Dedifferentiated amniotic fluid mesenchymal stem cell (primary cell): ENCODE results near the gene RETREG2.

ENCODE experiments used
- DNase-seq: peaks from one replicate; pipeline ENCODE4 v3.0.0-alpha.2; 2016; ENCODE audit errors: extremely low spot score

The RETREG2 gene

DNA sequence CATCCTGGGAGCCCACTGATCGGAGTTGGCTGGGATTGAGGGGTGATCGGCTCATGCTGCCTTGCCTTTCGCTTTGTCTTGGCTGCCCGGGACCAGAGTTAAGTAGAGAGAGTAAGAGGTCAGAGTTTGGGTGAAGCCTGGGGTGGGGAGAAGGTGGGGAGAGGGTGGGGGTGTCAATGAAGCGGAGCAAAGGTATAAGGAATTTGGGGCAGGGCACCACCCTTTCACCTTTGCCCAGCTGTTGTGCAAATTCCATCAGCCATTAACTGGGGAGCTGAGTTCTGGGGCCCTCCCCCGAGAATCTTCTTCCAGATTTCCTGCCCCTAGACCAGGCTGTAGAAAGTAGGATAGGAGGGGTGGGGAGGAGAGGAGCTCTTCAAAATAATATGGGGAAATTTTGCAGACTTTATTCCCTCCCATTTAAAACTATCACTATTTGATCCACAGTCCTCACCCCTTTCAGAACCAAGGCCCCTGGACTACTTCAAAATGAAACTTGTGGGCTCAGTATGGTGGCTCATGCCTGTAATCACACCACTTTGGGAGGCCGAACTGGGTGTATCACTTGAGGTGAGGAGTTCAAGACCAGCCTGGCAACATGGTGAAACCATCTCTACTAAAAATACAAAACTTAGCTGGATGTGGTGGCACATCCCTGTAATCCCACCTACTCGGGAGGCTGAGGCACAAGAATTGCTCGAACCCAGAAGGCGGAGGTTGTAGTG is 8.0 kb upstream of the RETREG2 start, which contains the start of gene SLC23A3:
SLC23A3 (minus strand) TSS at position 100 of the 725 bp plus-strand sequence; CDS start at position 55, 45 bp downstream.
- no peak for DNase-seq

DNA sequence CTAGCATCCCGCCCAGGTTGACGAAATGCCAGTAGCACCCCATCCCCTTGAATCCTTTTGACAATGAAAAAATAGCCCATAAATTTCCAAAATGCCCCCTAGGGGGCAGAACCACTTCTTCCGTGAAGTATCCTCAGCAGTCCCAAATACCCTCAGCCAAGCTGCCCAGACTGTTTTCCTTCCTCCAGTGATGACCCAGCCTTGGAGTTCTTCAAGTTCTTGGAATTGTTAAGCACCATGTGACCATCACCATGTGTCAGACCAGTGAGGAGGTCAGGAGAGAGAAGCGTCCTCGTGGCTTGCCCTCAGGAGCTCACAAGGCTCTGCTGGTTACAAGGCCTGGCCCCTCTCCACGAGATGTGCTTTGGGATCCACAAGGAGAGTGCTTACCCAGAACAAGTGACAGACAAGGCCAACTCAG is 6.8 kb upstream of the RETREG2 start:
- peak; percentile 64 for DNase-seq

DNA sequence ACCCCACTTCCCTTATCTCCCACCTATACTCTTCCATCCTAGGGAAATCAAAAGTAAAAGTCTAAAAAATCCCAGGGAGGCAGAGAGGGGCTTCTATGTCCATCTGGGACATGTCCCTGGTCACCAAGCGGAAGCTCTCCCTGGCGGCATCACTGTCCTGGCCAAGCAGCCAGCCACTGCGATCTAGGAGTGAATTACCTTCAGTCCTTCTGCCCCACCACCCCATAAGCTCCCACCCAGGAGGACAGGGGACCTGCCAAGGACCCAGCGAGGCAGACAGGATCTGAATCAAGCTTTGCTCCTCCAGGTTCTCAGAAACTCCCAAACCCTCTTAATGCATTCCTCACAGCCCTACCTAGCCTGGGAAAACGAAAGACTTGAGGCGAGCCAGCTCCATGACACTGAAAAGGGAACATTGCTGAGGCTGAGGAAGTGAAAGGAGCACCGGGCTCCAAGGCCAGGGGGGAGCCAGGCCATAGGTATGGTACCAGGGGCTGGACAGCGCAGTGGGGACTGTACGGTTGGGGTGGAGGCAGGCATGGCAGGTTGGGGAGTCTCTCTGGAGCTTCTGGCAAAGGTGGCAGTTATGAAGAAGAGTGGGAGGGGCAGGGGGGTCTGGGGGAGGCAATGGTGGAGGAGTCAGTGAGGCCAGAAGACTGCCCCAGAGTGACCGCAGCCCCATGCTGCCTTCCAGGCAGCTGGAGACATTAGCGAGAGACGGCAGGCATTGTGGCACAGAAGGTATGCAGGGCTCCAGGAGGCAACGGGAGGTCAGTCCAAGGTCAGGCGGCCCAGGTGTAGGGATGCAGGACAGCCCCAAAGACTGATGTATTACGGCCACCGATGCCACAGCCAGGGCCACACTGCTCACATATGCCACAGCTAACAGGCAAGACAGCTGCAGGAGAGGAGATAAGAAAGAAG is 5.6 kb upstream of the RETREG2 start:
- DNase-seq: no peak

DNA sequence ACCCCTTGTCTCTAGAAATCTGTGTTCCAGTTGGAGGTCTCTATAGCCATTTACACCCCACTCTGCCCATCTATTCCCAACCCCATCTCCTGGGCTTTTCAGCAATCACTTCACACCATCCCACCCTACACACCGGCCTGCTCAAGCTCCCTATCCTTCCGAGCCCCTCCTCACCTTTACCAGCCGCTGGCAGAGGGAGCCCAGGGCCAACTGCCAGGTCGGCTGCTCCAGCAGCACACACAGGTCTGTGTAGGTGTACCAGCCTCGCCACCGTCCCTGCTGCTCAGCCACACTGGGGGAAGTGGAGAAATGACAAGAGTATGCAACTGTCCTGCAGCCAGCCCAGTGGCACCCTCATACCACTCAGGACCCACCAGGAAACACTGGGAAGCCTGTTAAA is 4.9 kb upstream of the RETREG2 start:
- DNase-seq: no peak

DNA sequence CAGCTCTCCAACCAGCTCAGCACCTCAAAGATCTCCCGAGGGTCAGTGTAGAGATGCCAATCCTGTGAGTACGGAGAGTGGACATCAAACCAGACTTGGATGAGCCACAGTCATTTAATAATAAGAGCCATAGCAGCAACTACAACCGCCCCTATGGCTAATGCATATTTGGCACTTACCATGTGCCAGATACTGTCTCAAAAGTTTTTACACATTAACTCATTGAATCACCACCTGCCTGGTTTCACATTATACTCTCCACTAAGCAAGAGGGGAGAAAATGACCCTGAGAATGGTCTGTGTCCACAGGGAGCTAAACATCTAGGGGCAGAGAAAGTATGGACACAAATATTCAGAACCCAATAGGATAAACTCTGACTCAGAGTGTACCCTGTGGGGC is 3.9 kb upstream of the RETREG2 start:
- no peak for DNase-seq

DNA sequence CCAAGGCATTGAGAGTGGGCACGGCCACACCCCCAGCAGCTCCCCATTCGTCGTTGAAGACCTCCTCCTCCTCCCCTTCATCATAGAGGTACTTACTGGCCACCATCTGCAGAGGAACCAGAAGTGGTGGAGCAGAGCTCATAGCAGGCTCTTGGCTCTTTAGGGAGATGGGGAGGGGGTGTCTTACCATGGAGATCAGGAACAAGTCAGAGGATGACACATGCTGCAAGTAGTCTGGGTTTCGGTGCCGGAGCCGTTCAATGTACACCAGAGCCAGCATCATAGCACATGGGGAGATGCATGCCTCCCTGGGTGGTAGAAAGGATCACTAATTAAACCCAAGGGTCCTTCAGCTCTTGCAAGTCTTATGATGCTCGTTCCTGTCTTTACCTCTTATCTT is 3.3 kb upstream of the RETREG2 start:
- no peak for DNase-seq

DNA sequence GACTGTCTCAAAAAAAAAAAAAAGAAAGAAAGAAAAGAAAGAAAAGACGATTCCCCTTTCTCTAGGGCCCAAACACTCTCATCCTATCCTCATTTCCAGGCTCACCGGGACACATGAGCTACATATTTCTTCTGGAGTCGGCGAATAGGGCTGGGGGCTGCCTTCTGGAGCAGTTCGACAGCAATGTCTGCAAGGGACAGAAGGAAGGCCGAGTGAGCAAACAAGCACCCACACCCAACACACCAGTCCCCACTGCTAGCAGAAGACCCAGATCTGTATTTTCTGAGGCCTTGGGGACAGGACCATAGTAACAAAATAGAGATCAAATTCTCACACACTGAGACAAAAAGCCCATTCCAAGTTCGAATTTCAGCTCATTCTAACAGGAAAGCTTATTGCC is 2.6 kb upstream of the RETREG2 start:
- no peak for DNase-seq

DNA sequence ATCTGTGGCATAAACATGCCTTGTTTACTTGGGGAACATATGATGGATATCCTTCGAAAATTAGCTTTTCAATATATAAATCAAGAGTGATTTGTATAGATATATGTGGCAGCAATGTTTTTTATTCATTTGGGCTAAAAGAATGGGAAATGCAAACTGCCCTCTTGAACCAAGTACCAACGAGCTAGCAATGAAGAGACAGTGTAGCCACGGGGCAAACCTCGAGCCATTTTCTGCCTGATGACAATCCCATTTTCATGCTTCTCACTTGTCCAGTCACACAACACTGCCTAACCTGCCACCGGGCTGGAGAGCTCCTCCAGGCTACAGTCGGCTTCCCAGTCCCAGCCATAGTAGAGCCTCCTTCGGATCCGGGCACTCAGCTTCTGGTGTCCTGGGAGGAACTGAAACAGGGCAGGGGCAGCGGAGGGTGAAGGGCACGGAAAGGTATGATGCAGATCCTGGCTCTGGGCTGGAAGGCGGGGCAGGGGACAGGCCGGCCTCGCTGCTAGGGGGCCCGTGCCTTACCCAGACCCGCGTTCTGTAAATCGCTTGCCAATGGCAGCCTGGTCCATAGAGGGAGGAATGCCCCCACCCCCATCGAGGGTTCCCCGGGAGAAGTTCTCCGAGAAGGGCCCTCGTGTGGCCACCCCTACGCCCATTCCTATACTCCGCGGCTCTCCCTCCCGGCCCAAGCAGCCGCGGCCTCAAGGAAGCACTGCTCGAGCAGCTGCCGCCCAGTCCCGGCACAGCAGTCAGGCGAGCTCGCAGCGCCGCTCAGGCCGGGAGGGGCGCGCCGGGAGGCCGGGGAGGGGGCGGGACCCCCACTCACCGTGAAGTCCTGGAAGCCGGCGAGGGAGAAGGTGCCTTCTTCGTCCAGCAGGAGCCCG is 1.9 kb upstream of the RETREG2 start:
- DNase-seq: peak; percentile 25

DNA sequence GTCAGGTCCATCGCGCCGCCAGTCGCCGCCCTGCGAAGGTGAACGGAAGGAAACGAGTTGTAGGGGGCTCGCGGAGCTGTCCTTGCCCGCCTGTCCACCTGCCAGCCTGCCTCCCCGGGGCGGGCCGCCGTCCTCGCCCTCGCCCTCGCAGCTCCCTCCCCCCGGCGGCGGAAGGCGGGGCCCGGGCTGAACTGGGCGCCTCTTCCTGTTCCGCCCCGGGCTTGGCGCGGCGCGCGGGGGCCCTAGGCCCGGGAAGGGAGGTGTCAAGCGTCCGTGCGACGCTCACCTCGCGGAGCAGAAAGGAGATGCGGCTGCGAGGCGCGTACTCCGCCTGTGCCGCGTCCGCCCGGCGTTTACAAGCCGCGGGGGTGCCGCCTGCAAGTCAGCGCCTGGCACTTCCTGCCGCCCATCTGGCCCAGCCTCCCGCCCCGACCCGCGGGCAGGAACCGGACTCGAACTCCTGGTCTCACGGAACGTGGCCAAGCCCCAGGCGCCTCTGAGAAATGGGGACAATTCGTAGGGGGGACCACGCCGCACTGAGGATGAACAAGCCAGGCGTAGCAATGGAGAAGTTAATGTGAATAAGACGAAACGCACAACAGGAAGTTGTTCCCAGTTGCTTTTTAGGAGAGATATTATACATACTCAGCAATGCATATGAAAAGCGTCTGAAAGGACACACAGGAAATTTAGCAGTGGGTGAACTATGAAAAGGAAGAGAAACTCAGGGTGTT is 1.1 kb upstream of the RETREG2 start, which contains the start of gene CNPPD1:
CNPPD1 (minus strand) TSS at position 108 of the 734 bp plus-strand sequence; CDS start at position 11, 97 bp downstream.
- peak; percentile 40 for DNase-seq

DNA sequence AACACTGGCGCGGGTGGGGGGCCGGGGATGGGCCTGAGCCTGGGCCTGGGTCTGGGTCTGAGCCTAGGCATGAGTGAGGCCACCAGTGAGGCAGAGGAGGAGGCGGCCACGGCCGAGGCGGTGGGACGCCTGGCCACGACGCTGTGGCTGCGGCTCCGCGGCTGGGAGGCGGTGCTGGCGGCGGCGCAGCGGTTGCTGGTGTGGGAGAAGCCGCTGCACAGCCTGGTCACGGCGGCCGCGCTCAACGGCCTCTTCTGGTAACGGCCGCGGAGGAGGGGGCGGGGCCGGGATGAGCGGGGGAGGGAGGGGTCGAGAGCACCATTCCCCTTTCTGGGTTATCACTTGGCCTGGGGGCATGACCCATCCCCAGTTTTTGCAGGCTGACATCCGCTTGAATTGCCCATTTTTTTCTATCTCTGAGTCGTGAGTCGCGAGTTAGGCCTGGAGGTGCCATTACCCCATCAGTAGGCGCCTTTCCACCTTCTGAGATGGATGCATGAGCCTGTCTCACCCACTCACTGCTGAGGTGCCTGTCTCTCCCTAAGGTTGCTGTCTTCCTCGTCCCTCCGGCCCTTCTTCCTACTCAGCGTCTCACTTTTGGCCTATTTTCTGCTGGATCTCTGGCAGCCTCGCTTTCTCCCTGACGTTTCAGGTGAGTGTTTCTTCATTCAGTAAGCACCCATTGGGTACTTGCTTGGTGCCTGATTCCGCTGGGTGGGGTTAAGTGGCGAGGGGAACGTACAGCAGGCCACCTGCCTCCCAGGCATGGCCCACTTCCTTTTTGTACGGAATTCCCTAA is 501 bp downstream of the RETREG2 start:
- DNase-seq: no peak

DNA sequence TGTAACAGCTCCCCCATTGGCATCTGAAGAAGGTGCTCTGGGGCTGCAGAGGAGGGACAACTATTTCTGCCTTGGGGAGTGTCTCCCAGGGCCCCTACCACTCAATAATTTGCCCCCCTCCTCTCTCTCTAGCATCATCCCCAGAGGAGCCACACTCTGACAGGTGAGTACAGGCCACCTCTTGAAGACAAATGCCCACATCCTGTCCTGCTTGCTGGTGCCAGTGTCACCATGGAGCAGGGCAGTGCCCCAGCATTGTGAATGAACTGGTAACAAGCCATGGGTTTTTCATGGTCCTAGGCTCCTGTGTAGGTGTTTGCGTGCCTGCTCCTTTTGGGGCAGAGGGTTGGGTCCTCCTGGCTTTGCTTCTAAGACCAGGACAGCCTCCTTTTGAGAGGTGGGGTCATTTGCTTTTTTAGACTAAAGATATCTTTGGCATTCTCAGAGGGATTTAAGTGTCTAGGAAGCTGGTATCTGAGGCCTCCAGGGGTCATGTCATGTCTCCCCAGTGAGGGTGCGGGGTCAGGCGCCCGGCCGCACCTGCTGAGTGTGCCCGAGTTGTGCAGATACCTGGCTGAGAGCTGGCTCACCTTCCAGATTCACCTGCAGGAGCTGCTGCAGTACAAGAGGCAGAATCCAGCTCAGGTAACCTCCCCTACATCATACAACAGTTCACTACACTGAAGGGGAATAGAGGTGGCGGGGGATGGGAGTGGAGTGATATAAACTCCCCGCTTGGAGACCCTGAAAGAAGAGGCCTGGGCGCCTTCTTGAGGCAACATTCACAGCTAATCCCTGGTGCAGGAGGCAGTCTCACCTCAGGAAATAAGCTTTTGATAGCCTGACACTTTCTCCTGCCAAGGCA is 1.8 kb downstream of the RETREG2 start:
- DNase-seq: no peak

DNA sequence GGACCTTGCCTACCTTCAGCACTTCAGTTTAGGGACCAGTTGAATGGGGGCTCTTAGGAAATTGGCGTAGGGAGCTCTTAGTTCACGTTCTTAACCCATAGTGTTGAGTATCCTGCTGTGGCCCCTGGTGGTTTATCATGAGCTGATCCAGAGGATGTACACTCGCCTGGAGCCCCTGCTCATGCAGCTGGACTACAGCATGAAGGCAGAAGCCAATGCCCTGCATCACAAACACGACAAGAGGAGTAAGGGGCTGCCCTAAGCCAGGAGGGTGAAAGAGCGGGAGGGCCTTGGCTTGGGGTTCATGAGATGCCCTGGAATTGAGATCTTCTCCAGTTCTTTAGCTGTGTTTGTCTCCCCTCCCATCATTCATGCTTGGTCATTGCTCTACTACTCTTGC is 2.9 kb downstream of the RETREG2 start:
- DNase-seq: no peak

DNA sequence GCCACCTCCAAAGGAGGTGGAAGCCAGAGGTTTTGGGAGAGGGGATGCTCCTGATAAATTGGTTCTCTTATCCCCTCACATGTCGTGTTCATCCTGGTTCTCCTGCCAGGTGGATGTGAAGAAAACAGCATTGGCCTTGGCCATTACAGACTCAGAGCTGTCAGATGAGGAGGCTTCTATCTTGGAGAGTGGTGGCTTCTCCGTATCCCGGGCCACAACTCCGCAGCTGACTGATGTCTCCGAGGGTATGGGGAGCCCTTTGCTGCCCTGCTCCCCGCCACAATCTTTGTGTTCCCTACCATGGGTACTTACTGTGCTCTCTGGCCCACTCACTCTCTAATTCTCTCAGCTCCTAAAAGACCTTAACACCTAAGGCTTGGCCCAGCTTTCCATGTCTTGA is 3.5 kb downstream of the RETREG2 start:
- DNase-seq: no peak

DNA sequence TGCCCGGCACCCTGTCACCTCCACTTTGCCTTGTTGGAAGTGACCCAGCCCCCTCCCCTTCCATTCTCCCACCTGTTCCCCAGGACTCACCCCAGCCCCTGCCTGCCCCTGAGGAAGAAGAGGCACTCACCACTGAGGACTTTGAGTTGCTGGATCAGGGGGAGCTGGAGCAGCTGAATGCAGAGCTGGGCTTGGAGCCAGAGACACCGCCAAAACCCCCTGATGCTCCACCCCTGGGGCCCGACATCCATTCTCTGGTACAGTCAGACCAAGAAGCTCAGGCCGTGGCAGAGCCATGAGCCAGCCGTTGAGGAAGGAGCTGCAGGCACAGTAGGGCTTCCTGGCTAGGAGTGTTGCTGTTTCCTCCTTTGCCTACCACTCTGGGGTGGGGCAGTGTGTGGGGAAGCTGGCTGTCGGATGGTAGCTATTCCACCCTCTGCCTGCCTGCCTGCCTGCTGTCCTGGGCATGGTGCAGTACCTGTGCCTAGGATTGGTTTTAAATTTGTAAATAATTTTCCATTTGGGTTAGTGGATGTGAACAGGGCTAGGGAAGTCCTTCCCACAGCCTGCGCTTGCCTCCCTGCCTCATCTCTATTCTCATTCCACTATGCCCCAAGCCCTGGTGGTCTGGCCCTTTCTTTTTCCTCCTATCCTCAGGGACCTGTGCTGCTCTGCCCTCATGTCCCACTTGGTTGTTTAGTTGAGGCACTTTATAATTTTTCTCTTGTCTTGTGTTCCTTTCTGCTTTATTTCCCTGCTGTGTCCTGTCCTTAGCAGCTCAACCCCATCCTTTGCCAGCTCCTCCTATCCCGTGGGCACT is 4.5 kb downstream of the RETREG2 start:
- no peak for DNase-seq

DNA sequence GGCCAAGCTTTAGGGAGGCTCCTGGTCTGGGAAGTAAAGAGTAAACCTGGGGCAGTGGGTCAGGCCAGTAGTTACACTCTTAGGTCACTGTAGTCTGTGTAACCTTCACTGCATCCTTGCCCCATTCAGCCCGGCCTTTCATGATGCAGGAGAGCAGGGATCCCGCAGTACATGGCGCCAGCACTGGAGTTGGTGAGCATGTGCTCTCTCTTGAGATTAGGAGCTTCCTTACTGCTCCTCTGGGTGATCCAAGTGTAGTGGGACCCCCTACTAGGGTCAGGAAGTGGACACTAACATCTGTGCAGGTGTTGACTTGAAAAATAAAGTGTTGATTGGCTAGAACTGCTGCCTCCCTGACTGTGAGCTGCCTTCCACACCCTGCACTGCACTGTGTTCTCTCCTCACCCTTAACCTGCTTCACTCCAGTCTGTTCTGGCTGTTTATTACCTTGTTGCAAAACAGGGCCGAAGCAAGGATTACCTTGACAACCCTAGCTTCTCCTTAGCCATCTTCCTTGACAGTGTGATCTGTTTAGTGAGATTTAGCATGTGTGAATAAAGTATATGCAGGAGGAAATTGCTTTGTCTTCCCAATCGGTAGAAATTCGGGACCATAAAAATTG is 5.2 kb downstream of the RETREG2 start:
- DNase-seq: no peak

DNA sequence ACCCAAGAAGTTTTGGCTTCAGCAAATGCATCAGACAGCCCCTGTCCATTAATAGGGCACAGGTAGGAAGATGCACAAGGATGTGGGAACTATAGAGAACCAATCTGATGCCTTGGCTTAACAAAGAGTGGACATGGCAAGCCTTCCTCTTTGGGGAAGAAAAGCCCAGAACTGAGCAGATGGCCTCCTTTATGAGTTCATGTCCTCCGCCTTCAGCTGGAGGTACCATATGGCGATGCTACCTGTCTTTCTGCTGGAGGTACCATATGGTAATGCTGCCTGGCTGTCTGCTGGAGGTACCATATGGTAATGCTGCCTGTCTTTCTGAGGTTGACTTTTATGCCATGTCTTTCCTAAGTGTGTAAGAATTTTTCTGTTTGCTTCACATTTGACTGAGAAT is 6.0 kb downstream of the RETREG2 start:
- no peak for DNase-seq

DNA sequence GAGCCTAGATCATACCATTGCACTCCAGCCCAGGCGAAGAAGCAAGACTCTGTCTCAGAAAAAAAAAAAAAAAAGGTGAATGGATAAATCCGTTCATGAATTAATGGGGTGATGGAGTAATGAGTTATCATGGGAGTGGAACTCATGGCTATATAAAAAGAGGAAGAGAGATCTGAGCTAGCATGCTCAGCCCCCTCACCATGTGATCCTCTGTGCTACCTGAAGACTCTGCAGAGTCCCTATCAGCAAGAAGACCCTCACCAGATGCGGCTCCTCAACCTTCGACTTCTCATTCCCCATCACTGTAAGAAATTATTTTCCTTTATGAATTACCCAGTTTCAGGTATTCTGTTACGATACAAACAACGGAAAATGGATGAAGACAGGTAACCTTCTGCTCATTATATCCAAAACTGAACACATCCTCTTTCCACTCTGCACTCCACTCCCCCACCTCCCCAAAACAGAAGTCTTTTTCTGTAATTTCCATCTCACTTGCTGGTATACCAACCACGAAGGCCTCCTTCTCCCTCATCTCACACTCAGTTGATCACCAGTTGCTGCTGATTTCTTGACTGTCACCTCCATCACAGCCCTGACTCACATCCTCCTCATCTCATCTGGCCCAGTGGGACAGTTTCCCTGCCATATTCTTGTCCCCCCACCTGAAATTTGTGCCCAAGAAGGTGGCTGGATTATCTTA is 8.8 kb downstream of the RETREG2 start:
- DNase-seq: no peak
